HPDE6-E6E7 (cell line): Measurements from ENCODE around the gene CD300C.
A peak's percentile ranks its signal among the peaks of the same experiment; 100 is the strongest.
"Not testable (repeated sequence)": the region's sequence is repeated elsewhere in the genome, so short reads cannot be mapped to it uniquely, and the experiment has no call there.

Experiments used
- DNase-seq: peaks from one replicate; pipeline ENCODE4 v3.0.0; 2011; ENCODE audit warnings: missing footprints; ENCODE audit errors: extremely low spot score

The CD300C gene

GRCh38 chr17:74563358-74563757 is 17.4 kb upstream of the CD300C start:
- no peak for DNase-seq

GRCh38 chr17:74561586-74561985 is 15.7 kb upstream of the CD300C start:
- DNase-seq: no peak

- no peak for DNase-seq
Measured at GRCh38 chr17:74558882-74559519, 13.1 kb upstream of the CD300C start.

- not testable (repeated sequence) for DNase-seq
Measured at GRCh38 chr17:74558402-74558801, 12.5 kb upstream of the CD300C start.

- DNase-seq: no peak
Measured at GRCh38 chr17:74555427-74555940, 9.6 kb upstream of the CD300C start.

GRCh38 chr17:74554909-74555308 is 9.0 kb upstream of the CD300C start:
- DNase-seq: no peak

GRCh38 chr17:74552037-74552436 is 6.1 kb upstream of the CD300C start:
- peak; percentile 84 for DNase-seq

- no peak for DNase-seq
Measured at GRCh38 chr17:74550602-74551001, 4.7 kb upstream of the CD300C start.

- DNase-seq: no peak
Measured at GRCh38 chr17:74549343-74549742, 3.4 kb upstream of the CD300C start.

- DNase-seq: no peak
Measured at GRCh38 chr17:74547736-74548135, 1.8 kb upstream of the CD300C start.

GRCh38 chr17:74547264-74547663 is 1.3 kb upstream of the CD300C start:
- DNase-seq: no peak

- no peak for DNase-seq
Measured at GRCh38 chr17:74546586-74546985, 671 bp upstream of the CD300C start.

GRCh38 chr17:74544991-74545842 is 698 bp downstream of the CD300C start:
- DNase-seq: no peak

GRCh38 chr17:74543891-74544760 is 1.8 kb downstream of the CD300C start:
- no peak for DNase-seq

- no peak for DNase-seq
Measured at GRCh38 chr17:74543406-74543805, 2.5 kb downstream of the CD300C start.

GRCh38 chr17:74542727-74543383 is 3.1 kb downstream of the CD300C start:
- DNase-seq: no peak

- DNase-seq: no peak
Measured at GRCh38 chr17:74542166-74542565, 3.7 kb downstream of the CD300C start.

- DNase-seq: no peak
Measured at GRCh38 chr17:74541176-74542111, 4.5 kb downstream of the CD300C start.

GRCh38 chr17:74539281-74539820 is 6.6 kb downstream of the CD300C start:
- DNase-seq: no peak

- no peak for DNase-seq
Measured at GRCh38 chr17:74536890-74537289, 9.0 kb downstream of the CD300C start.
